ENCODE measurements around the gene RNU5D-1.

RNU5D-1 gene

GRCh38 chr1:44698138-44698537, 32.8 kb downstream of the RNU5D-1 start:
- Mint-ChIP-seq H3K27ac (no peak overlapping the region), H3K4me3 (no peak overlapping the region), H3K27me3 (no peaks in the 10 kb centered on the region), H3K4me1 (peaks cover 35% of the 10 kb centered on the region), H3K9me3 (no peaks in the 10 kb centered on the region), H3K36me3 (ENCODE audit: low read depth) (no peaks in the 10 kb centered on the region)
- DNase-seq (no peak), ATAC-seq (no peak)

- Mint-ChIP-seq H3K36me3 (ENCODE audit: low read depth) (no peaks in the 10 kb centered on the region), H3K4me3 (no peak overlapping the region), H3K4me1 (peaks cover 41% of the 10 kb centered on the region), H3K9me3 (no peaks in the 10 kb centered on the region), H3K27me3 (no peaks in the 10 kb centered on the region), H3K27ac (peak overlapping the region; percentile 79)
- ATAC-seq (peak; percentile 74), DNase-seq (peak; percentile 42)
Observed at GRCh38 chr1:44696789-44697345, 34.1 kb downstream of the RNU5D-1 start.

- Mint-ChIP-seq H3K36me3 (ENCODE audit: low read depth) (no peaks in the 10 kb centered on the region), H3K27ac (peak overlapping the region; percentile 79), H3K4me1 (peaks cover 45% of the 10 kb centered on the region), H3K27me3 (no peaks in the 10 kb centered on the region), H3K4me3 (no peak overlapping the region), H3K9me3 (no peaks in the 10 kb centered on the region)
- ATAC-seq (no peak), DNase-seq (no peak)
Observed at GRCh38 chr1:44696101-44696500, 34.9 kb downstream of the RNU5D-1 start.

DNA sequence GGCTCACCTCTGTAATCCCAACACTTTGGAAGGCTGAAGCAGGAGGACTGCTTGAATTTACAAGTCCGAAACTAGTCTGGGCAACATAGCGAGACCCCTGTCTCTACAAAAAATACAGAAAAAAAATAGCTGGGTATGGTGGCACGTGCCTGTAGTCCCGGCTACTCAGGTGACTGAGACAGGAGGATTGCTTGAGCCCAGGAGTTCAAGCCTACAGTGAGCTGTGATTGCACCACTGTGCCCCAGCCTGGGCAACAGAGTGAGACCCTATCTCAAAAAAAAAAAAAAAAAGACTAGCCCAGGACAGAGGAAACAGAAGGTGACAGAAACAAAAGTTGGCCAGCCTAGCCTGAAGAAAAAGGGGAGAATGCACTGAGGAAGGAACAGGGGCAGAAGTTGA, 35.3 kb downstream of the RNU5D-1 start:
- no peaks in the 10 kb centered on the region for H3K27me3 Mint-ChIP-seq
- DNase-seq = no peak
- H3K9me3 Mint-ChIP-seq = no peaks in the 10 kb centered on the region
- no peak overlapping the region for H3K4me3 Mint-ChIP-seq
- no peak for ATAC-seq
- no peak overlapping the region for H3K27ac Mint-ChIP-seq
- H3K4me1 Mint-ChIP-seq = peaks cover 45% of the 10 kb centered on the region
- H3K36me3 Mint-ChIP-seq (ENCODE audit: low read depth) = no peaks in the 10 kb centered on the region

DNA sequence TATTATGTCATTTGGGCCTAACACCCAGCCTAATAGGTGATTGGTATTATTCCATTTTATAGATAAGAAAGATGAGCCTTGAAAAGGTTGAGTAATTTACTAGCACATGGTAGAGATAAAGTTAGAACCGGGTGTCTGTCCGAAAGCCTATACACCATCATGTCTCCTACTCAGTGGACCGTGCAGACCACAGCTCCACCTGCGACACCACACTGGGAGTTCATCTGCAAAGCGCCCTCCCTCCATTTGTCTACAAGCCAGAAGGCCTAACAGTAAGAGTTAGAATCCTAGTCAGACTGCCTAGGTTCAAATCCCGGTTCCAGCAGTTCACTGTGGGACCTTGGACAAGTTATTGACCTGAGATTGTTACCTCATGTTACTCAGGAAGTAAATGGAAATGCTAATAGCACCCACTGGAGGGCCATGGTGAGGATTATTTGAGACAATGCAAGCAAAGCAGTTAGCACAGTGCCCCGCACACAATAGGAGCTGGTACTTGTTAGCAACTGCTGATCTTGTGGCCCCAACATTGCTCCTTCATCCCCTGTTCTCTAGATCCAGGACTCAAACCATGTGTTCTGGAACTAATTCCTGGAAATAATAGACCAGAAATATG, 36.0 kb downstream of the RNU5D-1 start:
- Mint-ChIP-seq H3K27ac (no peak overlapping the region), H3K27me3 (no peaks in the 10 kb centered on the region), H3K36me3 (ENCODE audit: low read depth) (no peaks in the 10 kb centered on the region), H3K4me1 (peaks cover 45% of the 10 kb centered on the region), H3K9me3 (no peaks in the 10 kb centered on the region), H3K4me3 (no peak overlapping the region)
- no peak for DNase-seq
- ATAC-seq = no peak

DNA sequence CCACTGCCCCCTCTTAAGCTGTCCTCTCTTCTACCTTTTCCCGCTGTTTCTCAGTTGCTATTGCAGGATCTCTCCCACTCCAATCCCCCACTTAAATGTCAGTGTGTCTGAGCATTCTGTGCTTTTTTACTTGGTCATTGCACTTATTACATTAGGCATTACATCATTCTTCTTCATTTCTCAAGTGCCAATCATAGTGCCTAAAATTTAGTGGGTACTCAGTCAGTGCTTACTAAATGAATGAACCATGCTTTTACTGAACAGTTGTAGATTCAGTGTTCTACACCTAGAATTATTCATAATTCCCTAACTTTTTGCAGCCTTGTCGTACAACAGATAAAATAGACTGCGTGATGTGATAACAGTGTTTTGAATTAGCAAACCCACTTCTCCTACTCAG, 37.1 kb downstream of the RNU5D-1 start:
- no peak overlapping the region for H3K4me3 Mint-ChIP-seq
- H3K27ac Mint-ChIP-seq = no peak overlapping the region
- H3K36me3 Mint-ChIP-seq (ENCODE audit: low read depth) = no peaks in the 10 kb centered on the region
- H3K27me3 Mint-ChIP-seq = no peaks in the 10 kb centered on the region
- ATAC-seq = no peak
- no peaks in the 10 kb centered on the region for H3K9me3 Mint-ChIP-seq
- H3K4me1 Mint-ChIP-seq = peaks cover 45% of the 10 kb centered on the region
- no peak for DNase-seq

DNA sequence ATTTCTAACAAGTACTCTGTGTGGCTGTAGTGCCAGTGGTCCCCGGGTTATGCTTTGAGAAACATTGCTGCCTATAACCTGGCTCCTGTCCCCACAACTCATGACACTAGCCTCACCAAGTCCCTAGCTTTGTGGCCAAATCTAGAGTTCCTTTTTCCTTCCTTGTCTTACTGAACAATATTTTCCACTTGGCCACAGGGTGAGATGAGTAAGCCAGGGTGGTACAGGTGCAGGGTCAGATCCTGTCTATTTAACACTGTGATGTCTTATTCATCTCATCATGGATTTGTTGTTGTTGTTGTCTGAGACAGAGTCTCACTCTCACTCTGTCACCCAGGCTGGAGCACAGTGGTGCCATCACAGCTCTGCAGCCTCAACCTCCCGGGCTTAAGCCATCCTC, 37.8 kb downstream of the RNU5D-1 start:
- peak; percentile 84 for ATAC-seq
- DNase-seq = no peak
- Mint-ChIP-seq H3K4me3 (no peak overlapping the region), H3K27me3 (no peaks in the 10 kb centered on the region), H3K27ac (peak overlapping the region; percentile 5), H3K36me3 (ENCODE audit: low read depth) (no peaks in the 10 kb centered on the region), H3K4me1 (peaks cover 43% of the 10 kb centered on the region), H3K9me3 (no peaks in the 10 kb centered on the region)

- Mint-ChIP-seq H3K4me3 (no peak overlapping the region), H3K9me3 (no peaks in the 10 kb centered on the region), H3K4me1 (peaks cover 18% of the 10 kb centered on the region), H3K36me3 (ENCODE audit: low read depth) (no peaks in the 10 kb centered on the region), H3K27me3 (no peaks in the 10 kb centered on the region), H3K27ac (no peak overlapping the region)
- ATAC-seq = no peak
- no peak for DNase-seq
Observed at GRCh38 chr1:44689447-44689765, 41.6 kb downstream of the RNU5D-1 start.

GRCh38 chr1:44688760-44689446, 42.1 kb downstream of the RNU5D-1 start:
- DNase-seq = no peak
- no peak overlapping the region for H3K27ac Mint-ChIP-seq
- H3K4me3 Mint-ChIP-seq = no peak overlapping the region
- no peak for ATAC-seq
- no peaks in the 10 kb centered on the region for H3K36me3 Mint-ChIP-seq (ENCODE audit: low read depth)
- H3K4me1 Mint-ChIP-seq = peaks cover 19% of the 10 kb centered on the region
- no peaks in the 10 kb centered on the region for H3K9me3 Mint-ChIP-seq
- no peaks in the 10 kb centered on the region for H3K27me3 Mint-ChIP-seq

DNA sequence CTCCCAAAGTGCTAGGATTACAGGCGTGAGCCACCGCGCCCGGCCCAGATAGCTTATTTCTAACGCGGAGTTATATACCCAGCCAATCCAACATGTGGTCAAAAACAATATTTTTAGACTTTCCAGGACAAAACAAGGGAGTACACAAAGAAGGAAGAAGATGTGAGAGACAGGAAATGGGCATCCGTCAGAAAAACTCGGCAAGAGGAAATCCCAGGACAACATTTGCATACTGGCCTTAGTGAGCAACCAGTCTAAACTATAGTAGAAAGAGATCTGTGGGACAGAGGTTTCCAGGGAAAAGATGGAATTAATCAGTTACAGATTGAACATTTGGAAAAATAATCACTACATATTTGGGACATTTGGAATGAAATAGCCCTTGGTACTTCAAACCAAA, 45.1 kb downstream of the RNU5D-1 start:
- no peak for DNase-seq

GRCh38 chr1:44685218-44685617, 45.8 kb downstream of the RNU5D-1 start:
- ATAC-seq = no peak
- H3K9me3 Mint-ChIP-seq = no peaks in the 10 kb centered on the region

More for the DNA sequence above, 45.1 kb downstream of the RNU5D-1 start:
- ATAC-seq = no peak
- Mint-ChIP-seq H3K9me3 (no peaks in the 10 kb centered on the region), H3K36me3 (ENCODE audit: low read depth) (no peaks in the 10 kb centered on the region), H3K27ac (no peak overlapping the region), H3K27me3 (no peaks in the 10 kb centered on the region), H3K4me1 (peaks cover 2% of the 10 kb centered on the region), H3K4me3 (no peak overlapping the region)

DNA sequence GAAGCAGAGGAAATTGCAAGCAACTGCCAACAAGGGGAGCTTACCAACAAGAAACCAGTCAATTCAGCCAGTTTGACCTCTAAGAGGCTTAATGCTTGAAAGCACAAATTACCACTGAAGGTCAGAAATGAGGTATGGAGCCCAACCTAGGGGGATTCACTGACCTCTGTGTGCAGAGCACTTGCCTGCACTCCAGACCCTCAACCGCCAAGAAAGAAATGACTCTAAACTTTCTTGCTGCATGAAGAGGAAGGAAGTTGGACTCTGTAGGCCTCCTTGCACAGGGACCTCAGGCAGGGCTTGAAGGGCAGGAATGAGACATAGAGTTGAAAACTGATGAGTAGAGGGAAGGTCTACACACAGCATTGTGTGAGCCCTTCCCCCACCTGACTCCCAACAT, 46.4 kb downstream of the RNU5D-1 start:
- ATAC-seq (peak; percentile 76), DNase-seq (no peak)
- H3K9me3 Mint-ChIP-seq = no peaks in the 10 kb centered on the region
- H3K4me3 Mint-ChIP-seq = no peak overlapping the region
- no peaks in the 10 kb centered on the region for H3K27me3 Mint-ChIP-seq
- H3K4me1 Mint-ChIP-seq = peaks cover 2% of the 10 kb centered on the region
- no peak overlapping the region for H3K27ac Mint-ChIP-seq
- no peaks in the 10 kb centered on the region for H3K36me3 Mint-ChIP-seq (ENCODE audit: low read depth)

More at GRCh38 chr1:44685218-44685617, 45.8 kb downstream of the RNU5D-1 start:
- Mint-ChIP-seq H3K36me3 (ENCODE audit: low read depth) (no peaks in the 10 kb centered on the region), H3K27ac (no peak overlapping the region), H3K27me3 (no peaks in the 10 kb centered on the region), H3K4me1 (peaks cover 2% of the 10 kb centered on the region), H3K4me3 (no peak overlapping the region)
- no peak for DNase-seq

- H3K4me3 Mint-ChIP-seq = no peak overlapping the region
- DNase-seq = no peak
- no peak overlapping the region for H3K27ac Mint-ChIP-seq
- H3K9me3 Mint-ChIP-seq = no peaks in the 10 kb centered on the region
- H3K4me1 Mint-ChIP-seq = peaks cover 2% of the 10 kb centered on the region
- no peaks in the 10 kb centered on the region for H3K36me3 Mint-ChIP-seq (ENCODE audit: low read depth)
- ATAC-seq = no peak
- no peaks in the 10 kb centered on the region for H3K27me3 Mint-ChIP-seq
Observed at GRCh38 chr1:44682883-44683265, 48.1 kb downstream of the RNU5D-1 start.

DNA sequence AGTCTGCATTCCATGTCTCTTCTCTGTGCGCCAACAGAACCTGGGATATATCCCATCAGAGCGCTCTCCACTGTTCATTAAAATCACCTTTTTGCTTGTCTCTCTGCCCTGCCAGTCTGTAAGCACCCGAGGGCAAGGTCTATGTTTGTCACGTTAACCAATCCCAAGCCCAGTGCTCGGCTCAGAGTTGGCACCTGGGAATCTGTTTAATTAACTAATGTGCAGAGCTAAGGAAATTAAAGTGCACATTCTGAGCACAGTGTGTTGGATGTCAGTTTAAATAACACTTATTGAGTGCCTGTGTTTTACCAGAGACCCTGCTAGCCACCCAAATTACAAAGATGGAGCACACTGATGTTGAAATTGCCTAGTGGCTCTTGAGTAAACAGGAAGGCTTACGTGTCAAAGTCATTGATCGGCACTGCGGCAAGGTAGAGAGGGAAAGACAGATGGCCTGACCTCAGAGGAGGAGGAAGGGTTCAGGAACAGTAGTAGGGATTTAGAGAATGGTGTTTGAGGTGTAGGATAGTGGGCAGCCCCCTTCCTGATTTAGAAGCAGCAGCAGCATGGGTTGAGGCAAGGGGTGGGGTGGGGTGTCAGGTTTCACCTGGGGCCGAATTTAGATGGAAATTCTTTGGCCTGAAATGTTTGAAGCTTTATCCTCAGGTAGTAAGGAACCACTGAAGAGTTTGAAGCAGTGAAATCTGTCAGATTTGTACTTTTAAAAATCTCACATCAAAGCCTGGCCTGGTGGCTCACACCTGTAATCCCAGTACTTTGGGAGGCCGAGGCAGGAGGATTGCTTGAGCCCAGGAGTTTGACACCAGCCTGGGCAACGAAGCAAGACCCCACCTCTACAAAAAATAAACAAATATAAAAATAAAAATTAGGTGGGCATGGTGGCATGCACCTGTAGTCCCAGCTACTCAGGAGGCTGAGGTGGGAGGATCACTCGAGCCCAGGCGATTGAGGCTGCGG, 48.8 kb downstream of the RNU5D-1 start:
- no peak for ATAC-seq
- Mint-ChIP-seq H3K4me1 (peaks cover 2% of the 10 kb centered on the region), H3K9me3 (no peaks in the 10 kb centered on the region), H3K4me3 (no peak overlapping the region), H3K36me3 (ENCODE audit: low read depth) (no peaks in the 10 kb centered on the region), H3K27me3 (no peaks in the 10 kb centered on the region), H3K27ac (no peak overlapping the region)
- no peak for DNase-seq

All from activated naive CD8-positive, alpha-beta T cell treated with anti-CD3 and anti-CD28 coated beads, Interleukin-2, amount 50 U/mL, for 24 hours (primary cell).